Gastroesophageal sphincter (tissue), 3 donors: ENCODE measurements around the gene PODN.

Experiments
- POLR2AphosphoS5 ChIP-seq: sonication (generic); formaldehyde crosslinking; IDR thresholded peaks from one replicate; pipeline ENCODE4 v1.6.1; 2017; ENCODE audit warnings: antibody characterized with exemption
- TF ChIP-seq, protein P1 (sequence below), 4 experiments: fragments of 200-600 bp in 2 of 4; fragments of 450-650 bp in 2 of 4; sonication (generic) in 1 of 4; IDR thresholded peaks; one replicate each; pipeline ENCODE4 v1.5.1; 2017 to 2019; ENCODE audit warnings: antibody characterized with exemption in 4 of 4, mild to moderate bottlenecking in 2 of 4, moderate library complexity in 2 of 4

DNA sequence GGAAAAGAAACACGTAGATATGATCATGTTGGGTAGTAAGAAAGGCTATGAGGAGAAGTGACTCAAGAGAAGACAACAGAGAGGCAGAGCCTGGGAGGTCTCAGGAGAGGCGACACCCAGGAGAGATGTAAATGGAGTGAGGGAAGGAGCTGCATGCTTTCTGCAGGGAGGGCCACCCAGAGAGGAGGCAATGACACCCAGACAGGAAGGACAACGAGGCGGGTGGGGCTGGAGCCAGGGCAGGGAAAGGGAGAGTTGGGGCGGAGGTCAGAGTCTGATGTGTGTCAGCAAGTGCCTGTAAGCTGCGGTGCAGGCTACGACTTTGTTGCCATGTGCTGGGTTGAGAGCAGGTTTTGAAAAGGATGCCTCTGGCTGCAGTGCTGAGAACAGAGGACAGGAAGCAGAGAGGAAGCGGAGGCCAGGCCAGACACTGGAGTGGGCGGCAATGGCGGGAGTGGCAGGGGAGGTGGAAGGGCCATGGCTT, 49.1 kb downstream of the PODN start:
- TF ChIP-seq, protein P1, sequence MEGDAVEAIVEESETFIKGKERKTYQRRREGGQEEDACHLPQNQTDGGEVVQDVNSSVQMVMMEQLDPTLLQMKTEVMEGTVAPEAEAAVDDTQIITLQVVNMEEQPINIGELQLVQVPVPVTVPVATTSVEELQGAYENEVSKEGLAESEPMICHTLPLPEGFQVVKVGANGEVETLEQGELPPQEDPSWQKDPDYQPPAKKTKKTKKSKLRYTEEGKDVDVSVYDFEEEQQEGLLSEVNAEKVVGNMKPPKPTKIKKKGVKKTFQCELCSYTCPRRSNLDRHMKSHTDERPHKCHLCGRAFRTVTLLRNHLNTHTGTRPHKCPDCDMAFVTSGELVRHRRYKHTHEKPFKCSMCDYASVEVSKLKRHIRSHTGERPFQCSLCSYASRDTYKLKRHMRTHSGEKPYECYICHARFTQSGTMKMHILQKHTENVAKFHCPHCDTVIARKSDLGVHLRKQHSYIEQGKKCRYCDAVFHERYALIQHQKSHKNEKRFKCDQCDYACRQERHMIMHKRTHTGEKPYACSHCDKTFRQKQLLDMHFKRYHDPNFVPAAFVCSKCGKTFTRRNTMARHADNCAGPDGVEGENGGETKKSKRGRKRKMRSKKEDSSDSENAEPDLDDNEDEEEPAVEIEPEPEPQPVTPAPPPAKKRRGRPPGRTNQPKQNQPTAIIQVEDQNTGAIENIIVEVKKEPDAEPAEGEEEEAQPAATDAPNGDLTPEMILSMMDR (IDR thresholded peaks at IDR 0.05), result no peak
- TF ChIP-seq POLR2AphosphoS5, result no peak
